MCF 10A (cell line): ENCODE results near the gene TKFC. TPM values are rescaled to one million over a fixed set of nuclear protein-coding genes. Genes with fewer than 3 reads are reported as not detected.

Experiments used
- BruUV-seq: library from RNA; stranded (reverse); fragments of 400-500 nt; replicated peaks from 2 replicates; lab custom pipeline; 2021; lab: Mats Ljungman, UMichigan
- CTCF ChIA-PET: fragments of 300-600 bp; sonication (Branson Sonifier 250); formaldehyde crosslinking; extraction: SDS; loops from one replicate; lab custom pipeline; 2021; ENCODE audit warnings: antibody characterized with exemption, inconsistent platforms; lab: Yijun Ruan, JAX
- POLR2A ChIA-PET: fragments of 300-600, 350-650 bp; sonication (Branson Sonifier 250); formaldehyde crosslinking; extraction: SDS; loops from one replicate; lab custom pipeline; 2020; ENCODE audit warnings: antibody characterized with exemption, inconsistent platforms; lab: Yijun Ruan, JAX
- DNase-seq: peaks from one replicate; pipeline ENCODE4 v3.0.0-alpha.2; 2018; ENCODE audit not compliant: unreplicated experiment
- H3K27ac Mint-ChIP-seq: one replicate; pipeline ENCODE4 v1.8.0; 2022; ENCODE audit warnings: mild to moderate bottlenecking, low read depth, mixed read lengths; ENCODE audit not compliant: unreplicated experiment
- H3K27me3 Mint-ChIP-seq: one replicate; pipeline ENCODE4 v1.8.0; 2022; ENCODE audit warnings: mixed read lengths; ENCODE audit not compliant: insufficient read depth, unreplicated experiment
- H3K36me3 Mint-ChIP-seq: one replicate; pipeline ENCODE4 v1.8.0; 2022; ENCODE audit warnings: mild to moderate bottlenecking, moderate library complexity, mixed read lengths; ENCODE audit not compliant: insufficient read depth, unreplicated experiment
- H3K4me1 Mint-ChIP-seq: one replicate; pipeline ENCODE4 v1.8.0; 2022; ENCODE audit warnings: mixed read lengths; ENCODE audit not compliant: insufficient read depth, unreplicated experiment
- H3K4me3 Mint-ChIP-seq: one replicate; pipeline ENCODE4 v1.8.0; 2022; ENCODE audit warnings: mild to moderate bottlenecking, moderate library complexity, mixed read lengths; ENCODE audit not compliant: unreplicated experiment
- H3K9me3 Mint-ChIP-seq: one replicate; pipeline ENCODE4 v1.8.0; 2022; ENCODE audit warnings: mixed read lengths; ENCODE audit not compliant: unreplicated experiment
- intact Hi-C: fragments of 100-400 bp; cut with micrococcal nuclease; formaldehyde crosslinking; loops from 2 replicates; pipeline ENCODE4 v1.14.1; 2022
- total RNA-seq: library from RNA; stranded (reverse); gene quantifications from 2 replicates; pipeline ENCODE4 v1.2.3, GENCODE V29; 2022
- TF ChIP-seq, protein P1 (sequence below): fragments of 200-600 bp; IDR thresholded peaks from one replicate; pipeline ENCODE4 v1.8.0; 2022; ENCODE audit warnings: antibody characterized with exemption, mild to moderate bottlenecking; ENCODE audit not compliant: unreplicated experiment

The TKFC gene
- total RNA-seq, 1 experiment from 2014 or later, result 93.7 TPM

GRCh38 chr11:61384271-61385242 is 51.5 kb downstream of the TKFC start:
- intact Hi-C loops, result loop anchor here (1.0 kb wide), 2 partner anchors 48 to 130 kb away; no protein-coding TSS in a partner anchor
- Mint-ChIP-seq H3K9me3 (no peaks in the 10 kb centered on the region), H3K27ac (no peak overlapping the region), H3K36me3 (no peaks in the 10 kb centered on the region), H3K4me1 (peaks cover 11% of the 10 kb centered on the region), H3K4me3 (no peak overlapping the region), H3K27me3 (no peaks in the 10 kb centered on the region)
- DNase-seq, result peak; percentile 61
- ChIA-PET POLR2A (interaction anchor here (0.9 to 15.7 kb wide), 8 partner anchors 9 to 87 kb away, joined by 3 to 429 read pairs (median 9); partner anchors contain the start of genes CPSF7, CYB561A3, DDB1 and SDHAF2), CTCF (interaction anchor here (0.6 to 11.2 kb wide), 33 partner anchors 9 to 557 kb away, joined by 3 to 439 read pairs (median 4); partner anchors contain the start of genes CPSF7, CYB561A3, DDB1 and SDHAF2)
- TF ChIP-seq, protein P1, sequence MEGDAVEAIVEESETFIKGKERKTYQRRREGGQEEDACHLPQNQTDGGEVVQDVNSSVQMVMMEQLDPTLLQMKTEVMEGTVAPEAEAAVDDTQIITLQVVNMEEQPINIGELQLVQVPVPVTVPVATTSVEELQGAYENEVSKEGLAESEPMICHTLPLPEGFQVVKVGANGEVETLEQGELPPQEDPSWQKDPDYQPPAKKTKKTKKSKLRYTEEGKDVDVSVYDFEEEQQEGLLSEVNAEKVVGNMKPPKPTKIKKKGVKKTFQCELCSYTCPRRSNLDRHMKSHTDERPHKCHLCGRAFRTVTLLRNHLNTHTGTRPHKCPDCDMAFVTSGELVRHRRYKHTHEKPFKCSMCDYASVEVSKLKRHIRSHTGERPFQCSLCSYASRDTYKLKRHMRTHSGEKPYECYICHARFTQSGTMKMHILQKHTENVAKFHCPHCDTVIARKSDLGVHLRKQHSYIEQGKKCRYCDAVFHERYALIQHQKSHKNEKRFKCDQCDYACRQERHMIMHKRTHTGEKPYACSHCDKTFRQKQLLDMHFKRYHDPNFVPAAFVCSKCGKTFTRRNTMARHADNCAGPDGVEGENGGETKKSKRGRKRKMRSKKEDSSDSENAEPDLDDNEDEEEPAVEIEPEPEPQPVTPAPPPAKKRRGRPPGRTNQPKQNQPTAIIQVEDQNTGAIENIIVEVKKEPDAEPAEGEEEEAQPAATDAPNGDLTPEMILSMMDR, result peak; percentile 25
- BruUV-seq, result no TSS peak

DNA sequence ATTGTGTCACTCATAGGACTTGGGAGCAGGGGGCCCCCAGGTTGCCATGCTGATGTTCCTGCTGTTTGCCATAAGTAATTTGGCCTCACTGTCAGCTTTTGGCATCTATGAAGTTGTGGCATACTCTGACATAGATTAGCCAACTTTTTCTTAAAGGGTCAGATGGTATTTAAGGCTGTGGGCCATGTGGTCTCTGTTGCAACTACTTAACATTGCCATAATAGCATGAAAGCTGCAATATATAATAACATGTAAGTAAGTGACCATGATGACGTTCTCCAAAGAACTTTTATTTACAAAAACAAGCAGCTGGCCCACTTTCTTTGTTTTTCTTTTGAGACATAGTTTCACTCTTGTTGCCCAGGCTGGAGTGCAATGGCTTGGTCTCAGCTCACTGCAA is 57.1 kb downstream of the TKFC start:
- DNase-seq, result no peak
- no peak overlapping the region for H3K4me3 Mint-ChIP-seq
- ChIA-PET CTCF (interaction anchor here (0.7 to 7.7 kb wide), 2 partner anchors 53 to 63 kb away, joined by 3 to 76 read pairs; no protein-coding TSS in a partner anchor), POLR2A (interaction anchor here (0.7 to 4.5 kb wide), 3 partner anchors 29 to 56 kb away, joined by 3 to 33 read pairs (median 25); partner anchors contain the start of genes CYB561A3, DDB1, TKFC and TMEM138)
- intact Hi-C loops, result no loop called here
- H3K27me3 Mint-ChIP-seq, result peaks cover 20% of the 10 kb centered on the region
- no peak overlapping the region for H3K27ac Mint-ChIP-seq
- BruUV-seq, result no TSS peak
- peaks cover 3% of the 10 kb centered on the region for H3K4me1 Mint-ChIP-seq
- H3K9me3 Mint-ChIP-seq, result no peaks in the 10 kb centered on the region
- TF ChIP-seq, protein P1, result no peak
- H3K36me3 Mint-ChIP-seq, result peaks cover 6% of the 10 kb centered on the region

DNA sequence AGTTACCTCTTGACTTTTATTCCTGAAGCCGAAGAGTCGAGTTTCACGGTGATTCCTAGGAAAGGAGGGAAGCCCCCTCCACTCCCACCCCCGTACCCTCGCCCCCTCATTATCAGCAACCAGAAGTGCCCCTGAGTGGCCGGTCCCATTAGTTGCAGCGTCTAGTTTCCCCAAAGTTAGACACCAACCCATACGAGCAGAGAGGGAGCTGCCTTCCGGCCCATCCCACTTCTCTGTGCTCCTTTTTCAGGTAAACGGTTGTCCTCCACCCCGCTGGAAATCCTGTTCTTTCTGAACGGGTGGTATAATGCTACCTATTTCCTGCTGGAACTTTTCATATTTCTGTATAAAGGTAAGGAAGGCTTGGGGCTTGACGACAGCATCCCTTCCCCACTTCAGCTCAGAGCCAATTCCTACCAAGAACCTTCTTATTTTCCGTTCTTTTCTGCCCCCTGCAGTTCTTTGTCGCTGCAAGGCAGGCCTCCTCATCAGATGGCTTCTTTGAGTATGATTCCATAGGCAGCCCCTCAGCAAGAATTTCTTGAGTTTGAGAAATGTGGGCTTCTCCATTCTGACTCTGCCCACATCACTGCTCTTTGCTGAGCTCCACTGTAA is 60.1 kb downstream of the TKFC start:
- TSS peak; percentile 41 for BruUV-seq
- ChIA-PET POLR2A (interaction anchor here (0.5 to 4.5 kb wide), 19 partner anchors 9 to 650 kb away, joined by 3 to 33 read pairs (median 4); partner anchors contain the start of genes CPSF7, CYB561A3, DDB1 and SDHAF2), CTCF (interaction anchor here (0.5 to 7.7 kb wide), 17 partner anchors 7 to 265 kb away, joined by 3 to 76 read pairs (median 4); partner anchors contain the start of gene CYB561A3)
- TF ChIP-seq, protein P1, result no peak
- H3K4me3 Mint-ChIP-seq, result peak overlapping the region; percentile 66
- H3K9me3 Mint-ChIP-seq, result no peaks in the 10 kb centered on the region
- intact Hi-C loops, result no loop called here
- H3K36me3 Mint-ChIP-seq, result peaks cover 6% of the 10 kb centered on the region
- DNase-seq, result no peak
- H3K27me3 Mint-ChIP-seq, result peaks cover 20% of the 10 kb centered on the region
- no peaks in the 10 kb centered on the region for H3K4me1 Mint-ChIP-seq
- H3K27ac Mint-ChIP-seq, result peak overlapping the region; percentile 54

Other genes starting within 250 kb of the TKFC start
- gene CD5, start 230.7 kb upstream of the TKFC start, total RNA-seq, result not detected in 2 replicates
- gene VPS37C, start 171.8 kb upstream of the TKFC start, total RNA-seq, result 20.5 and 23.3 TPM in 2 replicates
- gene PGA3, start 129.7 kb upstream of the TKFC start, total RNA-seq, result not detected in 2 replicates
- gene PGA4, start 110.9 kb upstream of the TKFC start, total RNA-seq, result not detected in 2 replicates
- gene PGA5, start 92.1 kb upstream of the TKFC start, total RNA-seq, result not detected in 2 replicates
- 0.54 and 1.1 TPM in 2 replicates for gene VWCE, start 37.9 kb upstream of the TKFC start, total RNA-seq
- gene DDB1, start 123 bp upstream of the TKFC start, total RNA-seq, result 172 and 188 TPM in 2 replicates
- 28.4 and 28.8 TPM in 2 replicates for gene CYB561A3, start 28.7 kb downstream of the TKFC start, total RNA-seq
- gene TMEM138, start 29.1 kb downstream of the TKFC start, total RNA-seq, result 39.9 and 46.5 TPM in 2 replicates
- gene TMEM216, start 59.4 kb downstream of the TKFC start, total RNA-seq, result 3.2 and 4.0 TPM in 2 replicates
- gene CPSF7, start 96.7 kb downstream of the TKFC start, total RNA-seq, result 99.9 and 111 TPM in 2 replicates
- gene SDHAF2, start 96.9 kb downstream of the TKFC start, total RNA-seq, result 30.1 and 34.6 TPM in 2 replicates
- gene LRRC10B, start 175.5 kb downstream of the TKFC start, total RNA-seq, result not detected in 2 replicates
- gene SYT7, start 247.8 kb downstream of the TKFC start, total RNA-seq, result 25.2 and 57.7 TPM in 2 replicates